GM19035 (cell line): Measurements from ENCODE around the gene KIF21A.

ENCODE experiments used
- ATAC-seq: cut with Tn5 transposase; IDR thresholded peaks from one replicate; pipeline ENCODE4 v1.9.1; 2021; ENCODE audit not compliant: unreplicated experiment

Gene KIF21A

DNA sequence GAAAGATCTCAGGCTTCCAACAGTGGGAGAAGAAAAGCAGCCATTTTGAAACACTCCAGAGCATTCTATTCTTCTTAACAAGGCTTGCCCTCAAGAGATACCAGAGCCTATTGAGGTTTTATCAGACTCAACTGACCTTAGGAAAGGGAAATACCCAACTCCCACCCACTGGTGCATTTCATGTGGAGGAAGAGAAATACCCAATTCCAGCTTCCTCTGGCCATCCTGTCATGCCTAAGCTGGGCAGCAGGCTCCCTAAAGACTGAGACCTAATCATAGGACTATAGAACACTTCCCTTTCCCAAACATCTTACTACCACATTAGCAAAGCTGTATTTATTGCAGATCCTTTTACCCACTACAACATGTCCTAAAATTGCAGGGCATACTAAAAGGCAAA, 164.5 kb downstream of the KIF21A start:
- no peak for ATAC-seq

DNA sequence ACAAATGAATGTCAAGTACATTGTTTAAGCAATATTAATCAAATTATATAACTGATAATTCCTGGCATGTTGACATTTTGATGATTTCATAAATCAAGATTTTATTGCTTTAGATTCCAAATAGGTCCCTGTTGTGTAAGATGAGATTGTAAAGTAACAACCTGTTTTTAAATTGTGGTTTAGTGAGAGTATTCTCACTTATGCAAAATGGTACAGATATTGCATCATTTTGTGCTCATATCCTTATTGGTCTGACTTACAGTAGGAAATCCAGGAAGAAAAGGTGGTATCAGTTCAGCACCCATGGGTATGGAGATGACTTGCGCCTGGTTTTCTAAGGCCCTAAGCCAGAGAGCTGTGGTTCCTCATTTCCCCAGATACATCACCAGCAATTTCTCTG, 165.5 kb downstream of the KIF21A start:
- ATAC-seq: no peak

DNA sequence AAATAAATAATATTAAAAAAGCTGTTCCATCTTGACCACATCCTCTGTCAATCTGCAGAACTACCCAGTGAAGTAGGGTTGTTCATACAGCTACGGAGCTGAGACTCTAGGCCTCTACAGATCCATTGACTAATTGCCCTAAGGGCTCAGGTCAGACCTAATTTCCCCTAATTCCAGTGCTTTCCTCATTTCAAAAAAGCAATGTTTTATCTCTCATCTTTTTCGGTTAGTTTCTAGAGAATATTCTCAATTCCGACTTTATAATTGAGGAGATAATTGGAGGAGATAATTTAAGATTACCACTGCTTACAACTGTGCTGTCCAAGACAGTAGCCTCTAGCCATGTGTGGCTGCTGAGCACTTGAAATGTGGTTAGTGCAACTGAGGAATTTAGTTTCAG, 167.1 kb downstream of the KIF21A start:
- ATAC-seq: no peak

DNA sequence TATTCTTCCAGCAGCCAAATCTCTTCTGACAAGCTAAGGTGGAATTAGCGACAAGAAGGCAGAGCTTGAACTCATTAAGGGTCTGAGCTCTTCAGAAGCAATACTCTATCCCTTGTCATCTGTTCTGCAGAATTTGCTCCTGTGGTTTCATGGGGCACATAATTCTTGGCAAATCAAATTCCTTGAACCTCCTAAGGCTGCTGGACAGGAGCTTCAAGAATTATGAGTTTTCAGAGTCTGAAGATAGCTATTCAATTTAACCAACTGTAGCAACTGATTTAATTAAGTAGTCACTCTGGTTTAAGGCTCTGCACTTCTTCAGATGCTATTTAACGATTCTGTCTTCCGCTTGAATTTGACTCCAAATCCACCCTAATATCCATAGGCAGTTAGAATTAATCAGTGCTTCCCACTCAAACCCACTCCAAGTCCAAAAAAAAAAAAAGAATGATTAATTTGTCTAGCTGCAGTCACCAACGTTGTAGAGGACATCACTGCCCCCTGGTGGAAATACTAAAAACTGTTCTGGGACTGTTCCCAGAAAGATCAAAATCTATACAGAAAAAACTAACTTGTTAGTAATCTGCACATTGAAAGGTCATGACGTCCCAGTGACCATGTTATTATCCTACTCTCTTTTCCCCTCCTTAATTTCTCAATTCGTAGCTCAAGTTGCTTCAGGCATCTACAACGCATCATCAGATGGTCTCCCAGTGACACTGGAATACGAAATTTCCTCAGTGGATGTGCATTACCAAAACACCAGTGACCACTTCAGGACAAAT, 169.9 kb downstream of the KIF21A start:
- no peak for ATAC-seq

DNA sequence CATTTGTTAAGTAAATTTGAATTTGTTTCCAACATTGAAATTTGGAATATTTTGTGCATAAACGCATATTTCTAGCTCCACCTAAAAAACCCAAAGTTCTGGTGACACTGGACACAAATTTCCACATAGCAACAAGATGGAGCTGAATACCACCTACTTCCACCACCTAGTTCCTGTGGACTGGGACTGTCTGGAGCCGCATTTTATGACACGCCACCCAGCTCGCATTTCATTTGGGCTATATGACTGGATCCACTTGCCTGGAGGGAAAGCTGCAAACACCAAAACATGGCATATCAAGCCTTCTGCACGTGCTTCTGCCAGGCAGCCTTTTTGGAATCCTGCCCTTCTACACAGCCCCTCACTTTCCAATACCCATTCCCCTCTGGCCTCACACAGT, 173.4 kb downstream of the KIF21A start:
- no peak for ATAC-seq

DNA sequence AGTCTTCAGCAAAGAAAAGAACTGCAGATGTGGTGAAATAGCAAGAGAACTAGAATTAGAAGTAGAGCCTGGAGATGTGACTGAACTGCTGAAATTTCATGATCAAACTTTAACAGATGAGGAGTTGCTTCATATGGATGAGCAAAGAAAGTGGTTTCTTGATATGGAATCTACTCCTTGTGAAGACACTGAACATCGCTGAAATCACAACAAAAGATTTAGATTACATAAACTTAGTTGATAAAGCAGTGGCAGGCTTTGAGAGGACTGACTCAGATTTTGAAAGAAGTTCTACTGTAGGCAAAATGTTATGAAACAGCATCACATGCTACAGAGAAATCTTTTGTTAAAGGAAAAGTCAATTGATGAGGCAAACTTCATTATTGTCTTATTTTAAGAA, 175.0 kb downstream of the KIF21A start:
- ATAC-seq: no peak

DNA sequence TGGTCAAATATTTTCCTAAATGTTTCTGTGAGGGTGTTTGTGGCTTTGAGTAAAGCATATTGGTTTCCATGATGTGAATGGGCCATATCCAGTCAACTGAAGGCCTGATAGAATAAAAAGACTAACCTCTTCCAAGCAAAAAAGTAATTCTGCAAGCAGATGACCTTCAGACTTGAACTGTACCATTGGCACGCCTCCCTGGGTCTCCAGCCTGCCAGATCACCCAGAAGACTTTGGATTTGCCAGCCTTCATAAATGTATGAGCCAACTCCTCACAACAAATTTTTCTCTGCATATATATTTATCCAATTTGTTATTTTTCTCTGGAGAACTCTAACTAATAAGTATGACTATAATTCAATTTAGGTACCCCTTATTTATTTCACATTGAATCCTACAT, 190.3 kb downstream of the KIF21A start:
- no peak for ATAC-seq
